Hindlimb muscle (tissue), 1 donor: ENCODE results near the gene POLR2H. TPM values are rescaled to one million over a fixed set of nuclear protein-coding genes. Genes with fewer than 3 reads are reported as not detected.

Source experiments
- DNase-seq: peaks from one replicate; pipeline ENCODE4 v3.0.0-alpha.2; 2013
- polyA plus RNA-seq: library from polyadenylated mRNA; unstranded; fragments of 120-200 nt; gene quantifications from one replicate; pipeline ENCODE4 v1.2.1, GENCODE V29; 2013; ENCODE audit not compliant: insufficient read length

POLR2H gene
- polyA plus RNA-seq, 1 donor = 42.2 TPM

- DNase-seq = no peak
Measured at GRCh38 chr3:184352149-184352785, 9.2 kb upstream of the POLR2H start.

- DNase-seq = no peak
Measured at GRCh38 chr3:184352897-184353545, 8.5 kb upstream of the POLR2H start.

GRCh38 chr3:184353546-184353941 lies 8.0 kb upstream of the POLR2H start:
- no peak for DNase-seq

- DNase-seq = no peak
Measured at GRCh38 chr3:184354121-184354728, 7.3 kb upstream of the POLR2H start.

- no peak for DNase-seq
Measured at GRCh38 chr3:184354754-184355153, 6.8 kb upstream of the POLR2H start.

GRCh38 chr3:184355261-184356040 lies 6.1 kb upstream of the POLR2H start:
- DNase-seq = no peak

- no peak for DNase-seq
Measured at GRCh38 chr3:184357248-184358123, 4.0 kb upstream of the POLR2H start.

- no peak for DNase-seq
Measured at GRCh38 chr3:184358124-184358767, 3.3 kb upstream of the POLR2H start.

- DNase-seq = no peak
Measured at GRCh38 chr3:184358921-184359350, 2.6 kb upstream of the POLR2H start.

- no peak for DNase-seq
Measured at GRCh38 chr3:184359610-184360009, 1.9 kb upstream of the POLR2H start.

- no peak for DNase-seq
Measured at GRCh38 chr3:184360070-184360928, 1.2 kb upstream of the POLR2H start.

GRCh38 chr3:184360929-184361531 lies 480 bp upstream of the POLR2H start:
- no peak for DNase-seq

- DNase-seq = no peak
Measured at GRCh38 chr3:184361932-184362667, 590 bp downstream of the POLR2H start.

GRCh38 chr3:184362668-184363546 lies 1.4 kb downstream of the POLR2H start:
- peak; percentile 97 for DNase-seq

- DNase-seq = no peak
Measured at GRCh38 chr3:184366619-184367289, 5.2 kb downstream of the POLR2H start.

GRCh38 chr3:184368116-184368515 lies 6.6 kb downstream of the POLR2H start:
- DNase-seq = no peak

GRCh38 chr3:184368586-184369183 lies 7.2 kb downstream of the POLR2H start:
- DNase-seq = no peak
